HepG2 (cell line): ENCODE data around the gene MAST1. TPM values are rescaled to one million over a fixed set of nuclear protein-coding genes. Genes with fewer than 3 reads are reported as not detected.

ENCODE experiments used
- ATF7 ChIP-seq, 2 experiments: fragments of 450-650 bp in 1 of 2; sonication (generic) in 1 of 2; formaldehyde crosslinking in 1 of 2; IDR thresholded peaks; 2 replicates each; pipeline versions ENCODE4 v1.4.0 to v1.6.1; 2016 to 2020; ENCODE audit warnings: antibody characterized with exemption in 1 of 2, mild to moderate bottlenecking in 1 of 2, missing genetic modification reagents in 1 of 2
- CREM ChIP-seq, 2 experiments: sonication (generic) in 1 of 2; formaldehyde crosslinking in 1 of 2; IDR thresholded peaks; 2 replicates each; pipeline versions ENCODE4 v1.4.0 to v1.6.1; 2016 to 2020; ENCODE audit warnings: antibody characterized with exemption in 1 of 2, mild to moderate bottlenecking in 1 of 2, missing genetic modification reagents in 1 of 2
- HIC2 ChIP-seq: sonication (generic); formaldehyde crosslinking; IDR thresholded peaks from 2 replicates; pipeline ENCODE4 v1.9.0; 2022; ENCODE audit warnings: low read depth, missing genetic modification reagents
- HNF1A ChIP-seq, 2 experiments: sonication (generic) in 1 of 2; formaldehyde crosslinking in 1 of 2; IDR thresholded peaks; 2 replicates each; pipeline versions ENCODE4 v1.4.0 to v1.6.1; 2016 to 2020; ENCODE audit warnings: borderline replicate concordance in 1 of 2, low read depth in 1 of 2, mild to moderate bottlenecking in 1 of 2, missing genetic modification reagents in 1 of 2
- MBNL3 ChIP-seq: fragments of 250-450 bp; sonication (Bioruptor Pico); conservative IDR thresholded peaks from 2 replicates; pipeline ENCODE4 v1.8.0; 2022; ENCODE audit warnings: mild to moderate bottlenecking, inconsistent platforms
- PAXIP1 ChIP-seq: sonication (generic); formaldehyde crosslinking; conservative IDR thresholded peaks from 2 replicates; pipeline ENCODE4 v1.4.0; 2020; ENCODE audit warnings: mild to moderate bottlenecking, missing genetic modification reagents, moderate library complexity
- STAT5B ChIP-seq: sonication (generic); formaldehyde crosslinking; IDR thresholded peaks from 2 replicates; pipeline ENCODE4 v1.4.0; 2020; ENCODE audit warnings: missing genetic modification reagents
- TBL1XR1 ChIP-seq: fragments of 150-350 bp; IDR thresholded peaks from 2 replicates; pipeline ENCODE4 v1.6.1; 2014; ENCODE audit warnings: borderline replicate concordance, low read length; ENCODE audit not compliant: partially characterized antibody
- XBP1 ChIP-seq: sonication (generic); formaldehyde crosslinking; IDR thresholded peaks from 2 replicates; pipeline ENCODE4 v1.5.0; 2020; ENCODE audit warnings: missing genetic modification reagents
- ZNF281 ChIP-seq: sonication (generic); formaldehyde crosslinking; IDR thresholded peaks from 2 replicates; pipeline ENCODE4 v1.4.0; 2020; ENCODE audit warnings: missing genetic modification reagents, borderline replicate concordance
- ZNF468 ChIP-seq: sonication (generic); formaldehyde crosslinking; IDR thresholded peaks from 2 replicates; pipeline ENCODE4 v1.8.0; 2022; ENCODE audit warnings: mild to moderate bottlenecking, moderate library complexity, missing genetic modification reagents
- ZNF629 ChIP-seq: sonication (generic); formaldehyde crosslinking; conservative IDR thresholded peaks from 2 replicates; pipeline ENCODE4 v1.5.0; 2020; ENCODE audit warnings: missing genetic modification reagents
- ZNF766 ChIP-seq: sonication (generic); formaldehyde crosslinking; IDR thresholded peaks from 2 replicates; pipeline ENCODE4 v1.5.0; 2020; ENCODE audit warnings: missing genetic modification reagents, borderline replicate concordance
- ZNF782 ChIP-seq: sonication (generic); formaldehyde crosslinking; IDR thresholded peaks from 2 replicates; pipeline ENCODE4 v1.4.0; 2020; ENCODE audit warnings: missing genetic modification reagents, mild to moderate bottlenecking, borderline replicate concordance
- polyA plus RNA-seq, 8 experiments: library from polyadenylated mRNA; depleted of rRNA in 3 of 8; stranded (reverse) in 7 of 8; unstranded in 1 of 8; fragments of >200 nt; fragmentation: Illumina TruSeq in 4 of 8; extraction: Trizol in 4 of 8; gene quantifications; 2 replicates each; pipeline versions ENCODE4 v1.2.1 to v1.2.3, GENCODE V29; 2011 to 2016; ENCODE audit warnings: low read depth in 4 of 8, missing spikeins in 1 of 8, mixed read lengths in 1 of 8; ENCODE audit not compliant: insufficient read depth in 1 of 8
- total RNA-seq, 5 experiments: library from RNA; depleted of rRNA; stranded (reverse); fragments of >200 nt; fragmentation: Illumina TruSeq; extraction: Trizol; gene quantifications; 2 replicates each; pipeline ENCODE4 v1.2.3, GENCODE V29; 2016; ENCODE audit warnings: low read depth in 1 of 5

The MAST1 gene
- total and polyA plus RNA-seq, 2 of the 13 experiments (the other 11 are each of a cell fraction or from before 2014, with no cell fraction given), result 0.73 to 4.7 TPM

GRCh38 chr19:12801466-12802266, 36.6 kb upstream of the MAST1 start, which contains the start of the genes PRDX2 and THSD8 (continued):
- TF ChIP-seq ZNF766 (CRISPR knock-in tag), result 0 out of 2 replicates have a peak, but pooled peaks have one; percentile 38
- TF ChIP-seq ATF7 (IDR thresholded peaks at IDR 0.05), result peak; percentile 81
- TF ChIP-seq ATF7 (CRISPR knock-in tag; IDR thresholded peaks at IDR 0.05), result no peak
- TF ChIP-seq MBNL3 (CRISPR knock-in tag), result no peak
- peak; percentile 58; the same call in 1 of the 2 replicates for TF ChIP-seq PAXIP1
- no peak for TF ChIP-seq ZNF782 (CRISPR knock-in tag)
- no peak for TF ChIP-seq HNF1A (IDR thresholded peaks at IDR 0.05; ENCODE audit: low read depth)
- TF ChIP-seq HNF1A (CRISPR knock-in tag; IDR thresholded peaks at IDR 0.05; ENCODE audit: borderline replicate concordance), result 0 out of 2 replicates have a peak, but pooled peaks have one; percentile 56
- no peak for TF ChIP-seq TBL1XR1
- no peak for TF ChIP-seq HIC2
- TF ChIP-seq ZNF629 (CRISPR knock-in tag), result no peak
- TF ChIP-seq STAT5B (CRISPR knock-in tag), result 0 out of 2 replicates have a peak, but pooled peaks have one; percentile 13
- no peak for TF ChIP-seq XBP1 (CRISPR knock-in tag)
- peak; percentile 57; the same call in 1 of the 2 replicates for TF ChIP-seq ZNF281 (CRISPR knock-in tag)
- TF ChIP-seq ZNF468 (CRISPR knock-in tag), result no peak
- no peak for TF ChIP-seq CREM (IDR thresholded peaks at IDR 0.05)
- no peak for TF ChIP-seq CREM (CRISPR knock-in tag; IDR thresholded peaks at IDR 0.05)
